ENCODE results near the gene DYNC1LI2. TPM values are rescaled to one million over a fixed set of nuclear protein-coding genes. Genes with fewer than 3 reads are reported as not detected.

The DYNC1LI2 gene
- total RNA-seq, 1 donor: 183 TPM

DNA sequence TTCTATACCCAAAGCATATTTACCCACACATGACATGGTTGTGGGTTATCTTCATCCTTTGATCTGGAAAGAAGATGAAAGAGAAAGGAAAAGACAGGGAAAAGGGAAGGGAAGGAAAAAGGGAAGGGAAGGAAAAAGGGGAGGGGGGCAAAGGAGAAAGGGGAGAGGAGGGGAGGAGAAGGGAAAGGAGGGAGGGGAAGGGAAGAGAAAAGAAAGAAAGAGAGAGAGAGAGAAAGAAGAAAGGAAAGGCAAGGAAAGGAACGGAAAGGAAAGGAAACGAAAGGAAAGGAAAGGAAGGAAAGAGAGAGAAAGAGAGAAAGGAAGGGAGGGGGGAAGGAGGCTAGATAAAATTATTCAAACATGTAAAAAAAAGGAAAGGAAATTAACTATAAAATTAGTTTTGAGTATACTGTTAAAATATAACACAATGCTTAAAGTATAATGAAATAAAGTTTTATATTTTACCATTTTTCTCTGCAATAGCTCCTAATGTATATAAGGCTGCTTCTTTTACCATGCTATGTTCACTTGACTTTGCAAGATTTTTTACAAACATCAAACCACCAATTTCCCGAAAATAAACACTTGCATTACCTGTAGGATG lies 38.8 kb upstream of the DYNC1LI2 start:
- Histone ChIP-seq H4K20me1 (ENCODE audit: insufficient read depth, low read length) (no peaks in the 10 kb centered on the region), H3K4me3 (ENCODE audit: insufficient read depth, low read length) (no peak overlapping the region), H3K9me3 (ENCODE audit: low read depth, low read length) (no peaks in the 10 kb centered on the region), H3K4me2 (ENCODE audit: insufficient read depth, low read length) (no peak overlapping the region), H3K79me2 (ENCODE audit: insufficient read depth, low read length) (no peaks in the 10 kb centered on the region), H3K27ac (ENCODE audit: low read depth, low read length) (no peak overlapping the region), H3K4me1 (ENCODE audit: insufficient read depth, low read length) (no peaks in the 10 kb centered on the region), H2AFZ (ENCODE audit: low read length) (no peak overlapping the region), H3K36me3 (ENCODE audit: insufficient read depth, low read length) (no peaks in the 10 kb centered on the region), H3K27me3 (ENCODE audit: insufficient read depth, low read length) (no peaks in the 10 kb centered on the region)
- TF ChIP-seq, protein P1, sequence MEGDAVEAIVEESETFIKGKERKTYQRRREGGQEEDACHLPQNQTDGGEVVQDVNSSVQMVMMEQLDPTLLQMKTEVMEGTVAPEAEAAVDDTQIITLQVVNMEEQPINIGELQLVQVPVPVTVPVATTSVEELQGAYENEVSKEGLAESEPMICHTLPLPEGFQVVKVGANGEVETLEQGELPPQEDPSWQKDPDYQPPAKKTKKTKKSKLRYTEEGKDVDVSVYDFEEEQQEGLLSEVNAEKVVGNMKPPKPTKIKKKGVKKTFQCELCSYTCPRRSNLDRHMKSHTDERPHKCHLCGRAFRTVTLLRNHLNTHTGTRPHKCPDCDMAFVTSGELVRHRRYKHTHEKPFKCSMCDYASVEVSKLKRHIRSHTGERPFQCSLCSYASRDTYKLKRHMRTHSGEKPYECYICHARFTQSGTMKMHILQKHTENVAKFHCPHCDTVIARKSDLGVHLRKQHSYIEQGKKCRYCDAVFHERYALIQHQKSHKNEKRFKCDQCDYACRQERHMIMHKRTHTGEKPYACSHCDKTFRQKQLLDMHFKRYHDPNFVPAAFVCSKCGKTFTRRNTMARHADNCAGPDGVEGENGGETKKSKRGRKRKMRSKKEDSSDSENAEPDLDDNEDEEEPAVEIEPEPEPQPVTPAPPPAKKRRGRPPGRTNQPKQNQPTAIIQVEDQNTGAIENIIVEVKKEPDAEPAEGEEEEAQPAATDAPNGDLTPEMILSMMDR (IDR thresholded peaks at IDR 0.05; ENCODE audit: extremely low read depth, low read depth, low read length): no peak
- no peak for DNase-seq (ENCODE audit: insufficient read length, low spot score, missing footprints)

DNA sequence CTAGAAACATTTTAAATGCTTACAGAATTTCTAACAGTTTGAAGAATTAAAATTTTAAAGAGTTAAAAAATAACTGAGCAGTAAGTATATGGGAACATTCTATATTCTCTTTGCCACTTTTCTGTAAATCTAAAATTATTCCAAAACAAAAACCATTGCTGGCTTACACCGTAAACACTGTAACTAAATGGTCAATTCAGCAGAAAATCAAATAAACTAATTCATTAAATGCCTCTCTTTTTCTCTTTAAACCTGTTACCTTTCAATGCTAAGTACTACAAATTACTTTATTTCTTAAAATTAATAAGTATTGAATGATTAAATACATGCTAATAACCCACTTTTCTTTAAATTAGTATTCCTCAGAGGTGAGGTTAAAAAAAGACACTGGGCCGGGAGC lies 36.0 kb upstream of the DYNC1LI2 start:
- H4K20me1 ChIP-seq (ENCODE audit: insufficient read depth, low read length): no peaks in the 10 kb centered on the region
- H3K27ac ChIP-seq (ENCODE audit: low read depth, low read length): no peak overlapping the region
- H3K36me3 ChIP-seq (ENCODE audit: insufficient read depth, low read length): no peaks in the 10 kb centered on the region
- no peak for DNase-seq (ENCODE audit: insufficient read length, low spot score, missing footprints)
- no peaks in the 10 kb centered on the region for H3K4me1 ChIP-seq (ENCODE audit: insufficient read depth, low read length)
- H3K4me3 ChIP-seq (ENCODE audit: insufficient read depth, low read length): no peak overlapping the region
- H2AFZ ChIP-seq (ENCODE audit: low read length): no peak overlapping the region
- TF ChIP-seq, protein P1 (IDR thresholded peaks at IDR 0.05; ENCODE audit: extremely low read depth, low read depth, low read length): no peak
- no peaks in the 10 kb centered on the region for H3K9me3 ChIP-seq (ENCODE audit: low read depth, low read length)
- H3K27me3 ChIP-seq (ENCODE audit: insufficient read depth, low read length): no peaks in the 10 kb centered on the region
- H3K79me2 ChIP-seq (ENCODE audit: insufficient read depth, low read length): no peaks in the 10 kb centered on the region
- no peak overlapping the region for H3K4me2 ChIP-seq (ENCODE audit: insufficient read depth, low read length)

DNA sequence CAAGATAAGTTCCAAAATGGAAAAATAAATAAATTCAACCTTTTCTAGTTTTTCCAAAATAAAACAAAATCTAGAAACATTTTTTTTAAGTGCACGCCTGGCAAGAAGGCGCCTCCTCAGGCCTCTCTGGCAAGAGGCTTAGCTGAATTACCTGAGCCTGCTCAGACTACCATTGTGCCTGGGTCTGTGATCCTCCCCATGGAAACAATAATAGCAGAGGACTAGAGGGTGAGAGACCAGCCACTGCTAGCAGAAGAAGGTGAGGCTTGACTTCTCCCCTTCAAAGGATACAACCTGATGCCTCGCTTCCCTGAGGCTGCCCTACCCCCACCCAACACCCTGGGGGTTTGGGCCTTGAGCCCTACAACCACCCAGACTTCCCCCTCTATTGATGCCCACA lies 35.1 kb upstream of the DYNC1LI2 start:
- no peaks in the 10 kb centered on the region for H3K36me3 ChIP-seq (ENCODE audit: insufficient read depth, low read length)

DNA sequence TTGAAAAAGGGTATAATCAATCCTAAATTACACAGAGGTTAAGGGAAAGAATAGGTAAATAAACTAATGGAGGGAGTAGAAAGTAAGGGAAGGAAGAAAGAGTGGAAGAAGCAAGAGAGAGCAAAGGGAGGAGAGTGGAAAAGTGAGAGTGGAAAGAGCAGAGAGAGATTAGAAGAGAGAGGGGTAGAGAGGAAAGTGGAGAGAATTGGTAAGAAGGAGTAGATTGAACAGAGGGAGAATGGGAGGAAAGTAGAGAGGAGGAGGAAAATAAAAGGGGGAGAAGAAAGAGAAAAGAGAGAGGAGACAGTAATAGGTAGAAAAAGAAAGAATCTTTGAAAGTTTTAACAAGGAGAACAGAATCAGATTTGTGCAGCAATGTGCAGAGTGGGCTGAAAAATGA lies 25.0 kb upstream of the DYNC1LI2 start:
- H3K4me3 ChIP-seq (ENCODE audit: insufficient read depth, low read length): no peak overlapping the region
- H3K36me3 ChIP-seq (ENCODE audit: insufficient read depth, low read length): no peaks in the 10 kb centered on the region
- H3K79me2 ChIP-seq (ENCODE audit: insufficient read depth, low read length): no peaks in the 10 kb centered on the region
- no peaks in the 10 kb centered on the region for H4K20me1 ChIP-seq (ENCODE audit: insufficient read depth, low read length)
- no peak for DNase-seq (ENCODE audit: insufficient read length, low spot score, missing footprints)
- H3K27ac ChIP-seq (ENCODE audit: low read depth, low read length): no peak overlapping the region
- TF ChIP-seq, protein P1 (IDR thresholded peaks at IDR 0.05; ENCODE audit: extremely low read depth, low read depth, low read length): no peak
- no peak overlapping the region for H2AFZ ChIP-seq (ENCODE audit: low read length)
- H3K9me3 ChIP-seq (ENCODE audit: low read depth, low read length): no peaks in the 10 kb centered on the region
- H3K4me2 ChIP-seq (ENCODE audit: insufficient read depth, low read length): no peak overlapping the region
- no peaks in the 10 kb centered on the region for H3K4me1 ChIP-seq (ENCODE audit: insufficient read depth, low read length)
- H3K27me3 ChIP-seq (ENCODE audit: insufficient read depth, low read length): no peaks in the 10 kb centered on the region

More for the DNA sequence above, 35.1 kb upstream of the DYNC1LI2 start:
- H3K4me3 ChIP-seq (ENCODE audit: insufficient read depth, low read length): no peak overlapping the region
- no peak overlapping the region for H3K4me2 ChIP-seq (ENCODE audit: insufficient read depth, low read length)
- no peaks in the 10 kb centered on the region for H3K4me1 ChIP-seq (ENCODE audit: insufficient read depth, low read length)
- no peaks in the 10 kb centered on the region for H3K9me3 ChIP-seq (ENCODE audit: low read depth, low read length)
- H3K79me2 ChIP-seq (ENCODE audit: insufficient read depth, low read length): no peaks in the 10 kb centered on the region
- no peaks in the 10 kb centered on the region for H4K20me1 ChIP-seq (ENCODE audit: insufficient read depth, low read length)
- DNase-seq (ENCODE audit: insufficient read length, low spot score, missing footprints): no peak
- H3K27ac ChIP-seq (ENCODE audit: low read depth, low read length): no peak overlapping the region
- no peak overlapping the region for H2AFZ ChIP-seq (ENCODE audit: low read length)
- H3K27me3 ChIP-seq (ENCODE audit: insufficient read depth, low read length): no peaks in the 10 kb centered on the region
- TF ChIP-seq, protein P1 (IDR thresholded peaks at IDR 0.05; ENCODE audit: extremely low read depth, low read depth, low read length): no peak

All from osteoblast (primary cell).